CD4-positive, alpha-beta T cell treated with Interleukin-21 for 1 hour (primary cell): Measurements from ENCODE around the gene TMED4.
A peak's percentile ranks its signal among the peaks of the same experiment; 100 is the strongest.
"Not testable (repeated sequence)": the region's sequence is repeated elsewhere in the genome, so short reads cannot be mapped to it uniquely, and the experiment has no call there.

Experiments
- DNase-seq: peaks from one replicate; pipeline ENCODE4 v3.0.0-alpha.2; 2020

The TMED4 gene

GRCh38 chr7:44568771-44569560 lies 13.1 kb downstream of the TMED4 start:
- no peak for DNase-seq

GRCh38 chr7:44567884-44568283 lies 14.1 kb downstream of the TMED4 start:
- no peak for DNase-seq

GRCh38 chr7:44566680-44567079 lies 15.4 kb downstream of the TMED4 start:
- no peak for DNase-seq

GRCh38 chr7:44565795-44566559 lies 16.1 kb downstream of the TMED4 start:
- DNase-seq = no peak

- DNase-seq = peak; percentile 67
These were observed 16.8 kb downstream of the TMED4 start for GRCh38 chr7:44565097-44565794.

- DNase-seq = no peak
These were observed 17.4 kb downstream of the TMED4 start for GRCh38 chr7:44564606-44565005.

- no peak for DNase-seq
These were observed 18.8 kb downstream of the TMED4 start for GRCh38 chr7:44563171-44563679.

- not testable (repeated sequence) for DNase-seq
These were observed 19.4 kb downstream of the TMED4 start for GRCh38 chr7:44562622-44562962.

- DNase-seq = no peak
These were observed 19.9 kb downstream of the TMED4 start for GRCh38 chr7:44561962-44562621.

- no peak for DNase-seq
These were observed 20.6 kb downstream of the TMED4 start for GRCh38 chr7:44561481-44561880.

- DNase-seq = no peak
These were observed 22.5 kb downstream of the TMED4 start for GRCh38 chr7:44559485-44559884.

- DNase-seq = no peak
These were observed 24.5 kb downstream of the TMED4 start for GRCh38 chr7:44557485-44557884.

GRCh38 chr7:44555350-44555749 lies 26.7 kb downstream of the TMED4 start:
- no peak for DNase-seq

- not testable (repeated sequence) for DNase-seq
These were observed 29.5 kb downstream of the TMED4 start for GRCh38 chr7:44552473-44553005.

- DNase-seq = no peak
These were observed 32.6 kb downstream of the TMED4 start for GRCh38 chr7:44549457-44549856.

GRCh38 chr7:44548893-44549292 lies 33.1 kb downstream of the TMED4 start:
- DNase-seq = no peak

- no peak for DNase-seq
These were observed 34.3 kb downstream of the TMED4 start for GRCh38 chr7:44547536-44548231.

GRCh38 chr7:44541876-44542610 lies 40.0 kb downstream of the TMED4 start:
- no peak for DNase-seq

GRCh38 chr7:44541028-44541869 lies 40.8 kb downstream of the TMED4 start, which contains the start of gene NPC1L1:
Gene NPC1L1, minus strand, starts transcription at chr7:44541330. Its CDS starts 71 bp downstream, at chr7:44541259.
- no peak for DNase-seq

- DNase-seq = no peak
These were observed 41.4 kb downstream of the TMED4 start for GRCh38 chr7:44540592-44541027.
